CD4-positive, alpha-beta T cell treated with Interleukin-15 for 1 hour (primary cell): ENCODE results near the gene PTPRN2.

Experiments
- DNase-seq: peaks from one replicate; pipeline ENCODE4 v3.0.0-alpha.2; 2020

Gene PTPRN2

DNA sequence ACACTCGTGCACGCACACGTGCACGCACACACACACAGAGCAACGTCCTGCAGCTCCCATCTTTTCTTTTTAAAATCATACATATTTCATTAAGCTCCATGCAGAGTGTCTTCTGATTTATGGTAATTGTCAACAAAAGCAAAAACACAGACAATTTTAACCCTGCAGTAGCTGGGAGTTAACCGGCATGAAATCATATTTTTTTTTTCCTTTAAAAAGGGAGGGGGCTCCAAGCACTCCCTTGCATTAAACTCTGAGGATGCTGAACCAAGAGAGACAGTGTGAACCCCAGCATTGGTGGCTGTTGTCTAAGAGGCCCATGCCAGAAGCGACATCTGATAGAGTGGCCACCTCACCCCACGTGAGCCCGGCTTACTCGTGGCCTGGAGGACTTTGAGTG lies 708.2 kb downstream of the PTPRN2 start:
- no peak for DNase-seq

- DNase-seq: no peak
Observed at GRCh38 chr7:157877298-157878090, 710.1 kb downstream of the PTPRN2 start.

DNA sequence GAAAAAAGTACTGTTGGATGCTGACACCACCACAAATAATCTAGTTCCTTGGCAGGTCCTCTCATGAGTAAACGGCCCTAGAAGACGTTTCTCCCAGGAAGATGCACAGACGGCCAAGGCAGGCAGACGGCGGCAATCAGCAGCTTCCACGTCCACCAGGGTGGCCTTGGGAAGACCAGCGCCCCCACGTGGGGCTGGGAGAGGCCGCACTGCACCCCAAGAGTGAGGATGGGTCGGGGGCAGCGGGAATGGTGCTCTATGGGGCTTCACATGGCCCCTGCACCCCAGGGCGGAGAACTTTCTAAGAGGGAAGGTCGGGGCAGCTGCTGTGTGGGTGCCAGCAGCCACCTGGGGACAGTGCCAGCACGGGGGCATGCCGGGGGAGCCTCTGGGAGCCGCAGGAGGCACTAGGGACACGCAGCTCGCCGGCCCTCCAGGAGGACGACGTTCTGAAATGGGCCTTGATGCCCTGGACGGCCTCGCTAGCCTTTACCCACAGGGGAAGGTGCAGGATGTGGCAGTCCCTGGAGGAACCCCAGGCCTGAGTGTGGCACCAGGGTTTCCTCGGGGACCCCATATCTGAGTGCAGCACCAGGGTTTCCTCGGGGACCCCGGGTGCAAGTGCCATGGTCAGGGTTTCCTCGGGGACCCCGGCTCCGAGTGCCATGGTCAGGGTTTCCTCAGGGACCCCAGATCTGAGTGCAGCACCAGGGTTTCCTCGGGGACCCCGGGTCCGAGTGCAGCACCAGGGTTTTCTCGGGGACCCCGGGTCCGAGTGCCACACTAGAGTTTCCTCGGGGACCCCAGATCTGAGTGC lies 710.9 kb downstream of the PTPRN2 start:
- no peak for DNase-seq

GRCh38 chr7:157875230-157876179 lies 712.1 kb downstream of the PTPRN2 start:
- peak; percentile 44 for DNase-seq

GRCh38 chr7:157874870-157875229 lies 712.8 kb downstream of the PTPRN2 start:
- DNase-seq: no peak

DNA sequence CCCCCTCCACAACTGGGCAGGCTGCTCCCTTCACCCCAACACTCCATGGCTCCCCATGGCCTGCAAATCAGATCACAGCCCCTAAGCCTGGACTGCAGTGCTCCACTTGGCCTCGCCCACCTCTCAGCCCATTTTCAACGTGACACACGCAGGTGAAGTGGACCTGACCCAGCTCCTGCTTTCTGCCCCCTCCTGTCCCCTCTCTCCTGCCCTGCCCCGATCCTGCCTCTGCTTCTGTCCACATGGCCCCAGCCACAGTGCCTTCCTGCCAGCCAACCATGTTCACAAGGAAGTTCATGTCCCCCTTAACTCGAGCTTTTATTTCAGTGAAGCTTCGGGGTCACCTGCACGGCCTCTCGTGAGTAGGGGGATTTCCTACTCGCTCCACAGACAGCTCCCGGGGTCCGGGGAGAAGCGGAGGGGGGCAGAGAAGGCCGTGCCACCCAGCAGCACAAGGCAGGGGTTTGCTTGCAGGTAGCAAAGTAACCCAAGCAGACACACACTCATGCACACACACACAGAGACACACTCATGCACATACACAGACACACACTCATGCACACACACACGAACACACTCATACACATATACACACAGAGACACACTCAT lies 713.3 kb downstream of the PTPRN2 start:
- DNase-seq: no peak

DNA sequence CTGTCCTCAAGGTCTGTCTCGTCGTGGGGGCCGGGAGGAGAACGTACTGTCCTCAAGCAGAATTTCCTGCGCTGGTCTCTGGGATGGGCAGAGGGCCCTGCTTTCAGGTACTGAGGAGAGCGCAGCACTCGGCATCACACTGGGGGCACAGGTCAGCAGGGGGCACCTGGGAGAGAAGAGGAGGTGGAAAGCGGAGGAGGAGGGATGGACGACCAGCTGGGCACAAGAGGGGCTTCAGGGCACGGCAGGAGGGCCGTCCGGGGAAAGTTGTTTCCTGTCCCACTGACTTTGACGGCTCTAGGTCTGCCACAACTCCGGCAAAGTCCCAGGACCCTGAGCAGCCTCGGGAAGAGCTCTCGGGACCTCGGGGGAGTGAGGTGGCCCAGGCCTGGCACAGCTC lies 714.0 kb downstream of the PTPRN2 start:
- no peak for DNase-seq

- DNase-seq: no peak
Observed at GRCh38 chr7:157873181-157873580, 714.4 kb downstream of the PTPRN2 start.

- DNase-seq: no peak
Observed at GRCh38 chr7:157872447-157872846, 715.2 kb downstream of the PTPRN2 start.

- no peak for DNase-seq
Observed at GRCh38 chr7:157871681-157872080, 715.9 kb downstream of the PTPRN2 start.

DNA sequence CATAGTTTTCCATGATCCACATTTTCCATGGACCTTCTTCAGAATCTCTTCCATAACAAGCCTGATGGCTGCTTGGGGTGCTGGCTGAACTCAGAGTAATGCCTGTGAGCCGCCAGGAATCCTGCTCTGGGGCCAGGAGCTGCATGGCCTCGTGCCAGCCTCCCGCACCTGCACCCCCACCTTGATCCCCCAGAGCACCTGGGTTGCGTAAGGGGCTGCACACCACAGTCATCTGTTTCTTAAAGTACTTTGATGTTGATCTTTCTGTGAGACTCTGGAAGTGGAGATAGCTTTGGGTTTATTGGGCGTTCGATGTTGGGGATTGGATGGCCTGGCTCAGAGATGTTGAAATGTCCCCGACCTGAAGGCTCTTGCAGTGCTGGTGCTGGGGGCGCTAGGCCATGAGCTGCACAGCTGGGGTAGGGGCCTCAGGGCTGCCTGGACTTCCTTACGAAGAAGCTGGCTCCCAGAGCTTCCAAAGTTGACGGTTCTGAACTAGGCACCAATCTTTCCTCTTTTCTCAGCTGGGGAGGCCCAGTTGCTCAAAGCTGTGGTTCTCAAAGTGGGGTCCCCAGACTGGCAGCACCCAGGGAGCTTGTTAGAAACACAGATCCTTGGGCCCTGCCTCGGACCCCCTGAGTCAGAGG lies 716.9 kb downstream of the PTPRN2 start:
- no peak for DNase-seq

GRCh38 chr7:157869793-157870192 lies 717.8 kb downstream of the PTPRN2 start:
- no peak for DNase-seq

GRCh38 chr7:157867685-157868305 lies 719.8 kb downstream of the PTPRN2 start:
- no peak for DNase-seq

DNA sequence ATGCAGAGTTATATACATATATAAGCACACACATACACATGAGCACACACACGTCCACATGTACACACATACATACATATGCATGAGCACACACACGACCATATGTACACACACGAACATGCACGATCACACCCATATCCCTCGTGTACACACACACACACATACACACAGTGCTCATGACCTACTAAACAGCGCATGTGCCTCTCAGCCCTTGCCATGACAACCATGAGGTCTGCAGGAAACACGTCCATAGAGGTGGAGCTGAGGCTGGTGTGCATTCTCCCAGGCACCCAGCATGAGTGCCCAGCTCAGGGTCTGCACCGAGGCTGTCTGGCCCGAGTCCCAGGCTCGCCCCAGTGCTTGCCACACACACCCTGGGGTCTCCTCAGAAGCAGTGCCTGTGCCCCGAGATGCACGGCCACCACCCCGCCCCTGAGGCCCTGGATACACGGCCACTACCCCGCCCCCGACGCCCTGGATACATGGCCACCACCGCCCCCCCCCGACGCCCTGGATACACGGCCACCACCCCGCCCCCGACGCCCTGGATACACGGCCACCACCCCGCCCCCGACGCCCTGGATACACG lies 721.2 kb downstream of the PTPRN2 start:
- DNase-seq: no peak

DNA sequence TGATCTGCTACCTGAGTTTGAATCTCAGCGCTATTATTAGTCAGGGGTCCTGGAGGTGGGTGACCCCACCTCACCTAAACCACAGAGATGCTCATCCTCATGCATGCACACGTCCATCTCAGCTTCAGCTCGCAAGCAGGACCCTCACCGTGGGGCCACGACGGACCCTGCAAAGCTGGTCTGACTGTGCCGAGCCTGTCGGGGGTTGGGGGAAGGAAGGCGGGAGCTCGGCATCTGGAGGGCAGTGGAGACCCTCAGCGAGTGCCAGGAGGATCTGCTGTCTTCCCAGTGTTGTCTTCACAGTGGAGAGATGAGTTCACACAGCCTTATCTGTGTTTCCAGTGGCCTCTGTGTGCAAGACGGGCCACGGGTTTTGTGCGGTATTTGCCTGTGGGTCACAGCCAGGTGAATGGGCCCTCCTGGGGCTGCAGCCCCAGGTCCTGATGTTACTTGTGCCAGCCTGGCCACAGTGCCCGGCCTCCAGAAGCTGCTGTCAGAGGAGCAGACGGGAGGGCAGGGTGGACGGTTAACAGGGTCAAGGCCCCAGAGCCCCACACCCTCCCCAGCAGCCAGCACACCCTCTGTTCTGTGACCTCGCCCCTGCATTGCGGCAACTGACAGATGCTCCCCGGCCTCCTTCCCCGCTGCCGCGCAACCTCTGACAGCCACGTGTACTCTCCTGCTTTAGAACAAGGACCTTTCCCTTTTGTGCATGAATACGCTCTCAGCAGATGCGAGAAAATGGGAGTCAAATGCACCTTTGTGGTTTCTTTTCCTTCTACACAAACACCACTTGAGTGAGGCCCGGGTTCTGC lies 722.1 kb downstream of the PTPRN2 start:
- DNase-seq: no peak

DNA sequence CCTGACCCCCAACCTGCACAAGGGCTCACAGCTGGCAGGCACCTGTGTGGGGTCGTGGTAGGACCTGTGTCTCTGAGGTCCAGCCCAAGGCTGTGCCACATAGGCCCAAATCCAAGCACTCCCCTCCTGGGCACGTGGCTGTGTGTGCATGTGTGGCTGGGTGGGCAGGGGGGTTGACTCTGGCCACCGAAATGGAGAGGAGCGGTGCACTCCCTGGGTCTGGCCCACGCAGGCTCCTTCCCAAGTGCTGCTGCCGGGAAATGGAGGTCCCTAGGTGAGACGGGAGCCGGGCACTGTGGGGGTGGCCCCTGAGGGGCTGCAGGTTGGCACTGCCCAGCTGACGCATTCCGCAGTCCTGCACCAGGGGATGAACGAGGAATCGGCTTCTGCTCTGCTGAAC lies 722.7 kb downstream of the PTPRN2 start:
- no peak for DNase-seq

- no peak for DNase-seq
Observed at GRCh38 chr7:157863906-157864810, 723.5 kb downstream of the PTPRN2 start.

DNA sequence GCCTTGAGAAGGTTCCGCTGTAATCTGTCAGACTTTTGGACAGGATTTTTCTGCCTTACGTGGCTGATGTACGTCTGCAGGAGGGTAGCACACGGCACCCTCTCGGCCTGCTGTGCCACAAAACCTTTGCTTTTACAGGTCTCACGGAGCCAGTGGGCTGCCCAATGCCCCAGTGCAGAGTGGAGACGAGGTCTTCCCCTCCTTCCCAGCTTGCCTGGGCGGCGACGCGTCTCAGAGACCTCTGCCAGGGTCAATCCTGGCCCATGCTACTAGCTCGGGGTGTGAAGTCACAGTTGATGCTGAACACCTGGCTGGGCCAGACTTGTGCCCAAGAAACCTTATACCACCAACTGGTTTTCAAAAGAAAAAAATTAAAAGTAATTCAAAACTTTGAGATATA lies 724.4 kb downstream of the PTPRN2 start:
- no peak for DNase-seq

- no peak for DNase-seq
Observed at GRCh38 chr7:157862731-157863130, 724.9 kb downstream of the PTPRN2 start.
